GOT3 (cell line): ENCODE data around the gene DTYMK.
"Not testable (repeated sequence)": the region's sequence is repeated elsewhere in the genome, so short reads cannot be mapped to it uniquely, and the experiment has no call there.

Experiments used
- DNase-seq: peaks from one replicate; lab custom pipeline; 2025; ENCODE audit warnings: mixed read lengths; lab: John Stamatoyannopoulos, UW

DTYMK gene

GRCh38 chr2:241686650-241687425, at the start of gene DTYMK:
Gene DTYMK (minus strand): TSS chr2:241686815. CDS start chr2:241686783, 32 bp downstream.
- peak; percentile 91 for DNase-seq

GRCh38 chr2:241736111-241736510, 49.5 kb upstream of the DTYMK start:
- no peak for DNase-seq

- peak; percentile 72 for DNase-seq
These were observed 48.0 kb upstream of the DTYMK start, which contains the start of gene D2HGDH for GRCh38 chr2:241734467-241735208. Gene D2HGDH (plus strand): TSS chr2:241734630. CDS start chr2:241735225, 595 bp downstream.

- no peak for DNase-seq
These were observed 47.5 kb upstream of the DTYMK start for GRCh38 chr2:241734208-241734466.

- no peak for DNase-seq
These were observed 47.0 kb upstream of the DTYMK start for GRCh38 chr2:241733391-241734207.

- not testable (repeated sequence) for DNase-seq
These were observed 46.0 kb upstream of the DTYMK start for GRCh38 chr2:241732513-241733186.

GRCh38 chr2:241730671-241731293, 44.2 kb upstream of the DTYMK start:
- no peak for DNase-seq

GRCh38 chr2:241729868-241730267, 43.3 kb upstream of the DTYMK start:
- no peak for DNase-seq

GRCh38 chr2:241728627-241729026, 42.0 kb upstream of the DTYMK start:
- DNase-seq, result no peak

- no peak for DNase-seq
These were observed 41.4 kb upstream of the DTYMK start for GRCh38 chr2:241728000-241728399.

- no peak for DNase-seq
These were observed 39.8 kb upstream of the DTYMK start for GRCh38 chr2:241726459-241726858.

GRCh38 chr2:241724975-241725870, 38.6 kb upstream of the DTYMK start:
- DNase-seq, result no peak

- DNase-seq, result no peak
These were observed 37.8 kb upstream of the DTYMK start for GRCh38 chr2:241724259-241724974.

- no peak for DNase-seq
These were observed 36.4 kb upstream of the DTYMK start for GRCh38 chr2:241722896-241723454.

- DNase-seq, result no peak
These were observed 35.2 kb upstream of the DTYMK start for GRCh38 chr2:241721852-241722251.

- no peak for DNase-seq
These were observed 33.9 kb upstream of the DTYMK start for GRCh38 chr2:241720560-241720959.

GRCh38 chr2:241720099-241720498, 33.5 kb upstream of the DTYMK start:
- no peak for DNase-seq

GRCh38 chr2:241719093-241719492, 32.5 kb upstream of the DTYMK start:
- no peak for DNase-seq

- no peak for DNase-seq
These were observed 22.3 kb upstream of the DTYMK start for GRCh38 chr2:241708879-241709278.
